GM23248 (cell line): Measurements from ENCODE around the gene MCF2L. TPM values are rescaled to one million over a fixed set of nuclear protein-coding genes. Genes with fewer than 3 reads are reported as not detected.
"Not testable (repeated sequence)": the region's sequence is repeated elsewhere in the genome, so short reads cannot be mapped to it uniquely, and the experiment has no call there.

Experiments
- DNase-seq: peaks from one replicate; pipeline ENCODE4 v3.0.0-alpha.2; 2015
- H2AFZ ChIP-seq: fragments of 200-600 bp; sonication (generic); 2 replicates; pipeline ENCODE4 v1.6.1; 2016; ENCODE audit warnings: antibody characterized with exemption
- H3F3A ChIP-seq: fragments of 200-600 bp; sonication (generic); 2 replicates; pipeline ENCODE4 v1.6.1; 2016; ENCODE audit warnings: mild to moderate bottlenecking, antibody characterized with exemption, mixed run types; ENCODE audit not compliant: insufficient read depth
- H3K27ac ChIP-seq: fragments of 200-600 bp; sonication (generic); 2 replicates; pipeline ENCODE4 v1.5.1; 2016; ENCODE audit warnings: mild to moderate bottlenecking
- H3K27me3 ChIP-seq: fragments of 200-600 bp; sonication (generic); replicated peaks from 2 replicates; pipeline ENCODE4 v1.6.1; 2016; ENCODE audit warnings: mild to moderate bottlenecking; ENCODE audit not compliant: insufficient read depth
- H3K36me3 ChIP-seq: fragments of 200-600 bp; sonication (generic); 2 replicates; pipeline ENCODE4 v1.6.1; 2016; ENCODE audit warnings: low read depth, mild to moderate bottlenecking
- H3K4me1 ChIP-seq: fragments of 200-600 bp; sonication (generic); 2 replicates; pipeline ENCODE4 v1.6.1; 2016; ENCODE audit warnings: mild to moderate bottlenecking; ENCODE audit not compliant: insufficient read depth
- H3K4me2 ChIP-seq: fragments of 200-600 bp; sonication (generic); one replicate; pipeline ENCODE4 v1.6.1; 2016; ENCODE audit warnings: mild to moderate bottlenecking; ENCODE audit not compliant: unreplicated experiment
- H3K4me3 ChIP-seq: fragments of 200-600 bp; sonication (generic); 2 replicates; pipeline ENCODE4 v1.5.1; 2016; ENCODE audit warnings: mild to moderate bottlenecking
- H3K79me2 ChIP-seq: fragments of 200-600 bp; sonication (generic); 2 replicates; pipeline ENCODE4 v1.6.1; 2016; ENCODE audit warnings: mild to moderate bottlenecking; ENCODE audit not compliant: insufficient read depth
- H3K9ac ChIP-seq: fragments of 200-600 bp; sonication (generic); 2 replicates; pipeline ENCODE4 v1.6.1; 2016; ENCODE audit warnings: mild to moderate bottlenecking
- H3K9me2 ChIP-seq: fragments of 200-600 bp; sonication (generic); 2 replicates; pipeline ENCODE4 v1.6.1; 2016; ENCODE audit warnings: mixed run types, mild to moderate bottlenecking, moderate library complexity; ENCODE audit not compliant: insufficient read depth
- H3K9me3 ChIP-seq: fragments of 200-600 bp; sonication (generic); one replicate; pipeline ENCODE4 v1.6.1; 2017; ENCODE audit warnings: low read depth
- H4K20me1 ChIP-seq: fragments of 200-600 bp; sonication (generic); 2 replicates; pipeline ENCODE4 v1.6.0; 2016; ENCODE audit not compliant: insufficient read depth
- EZH2 ChIP-seq: fragments of 200-600 bp; sonication (generic); IDR thresholded peaks from 2 replicates; pipeline ENCODE4 v1.6.1; 2018; ENCODE audit warnings: antibody characterized with exemption, mild to moderate bottlenecking; ENCODE audit not compliant: insufficient read depth, poor library complexity, severe bottlenecking
- EZH2phosphoT487 ChIP-seq: fragments of 200-600 bp; sonication (generic); IDR thresholded peaks from 2 replicates; pipeline ENCODE4 v1.6.1; 2018; ENCODE audit warnings: antibody characterized with exemption, moderate library complexity, mild to moderate bottlenecking, low read depth; ENCODE audit not compliant: insufficient read depth
- WGBS, 2 experiments: methylation state at CpG; one replicate each; pipeline ENCODE4 v1.1.6; 2015 to 2017; ENCODE audit warnings: low lambda C conversion rate in 2 of 2, low coverage in 1 of 2; ENCODE audit errors: missing lambda C conversion rate in 2 of 2; 5-methylcytosine and 5-hydroxymethylcytosine counted together
- in situ Hi-C: fragments of 300-500 bp; cut with MboI; formaldehyde crosslinking; loops from 2 replicates; pipeline ENCODE4 v1.15.0; 2020
- polyA plus RNA-seq: library from polyadenylated mRNA; unstranded; fragments of >200 nt; fragmentation: Nextera tagmentation; extraction: Ambion mirVana; gene quantifications from 2 replicates; pipeline ENCODE4 v1.2.1, GENCODE V29; 2016
- total RNA-seq: library from RNA; depleted of rRNA; stranded (reverse); fragments of >200 nt; shearing (Covaris generic); gene quantifications from 2 replicates; pipeline ENCODE4 v1.2.3, GENCODE V29; 2014

Gene MCF2L
- total and polyA plus RNA-seq, 2 experiments from 2014 or later: not detected

GRCh38 chr13:113105032-113105920 is 136.3 kb downstream of the MCF2L start, which contains the start of gene F7:
F7 (plus strand) TSS chr13:113105791; CDS start chr13:113105842, 51 bp downstream.
- no peak for TF ChIP-seq EZH2
- TF ChIP-seq EZH2phosphoT487: no peak
- H3K9me3 ChIP-seq: no peaks in the 10 kb centered on the region
- H3K4me1 ChIP-seq: no peaks in the 10 kb centered on the region
- no peak within 1 kb of the TSS for H3K27ac ChIP-seq
- DNase-seq: no peak
- no peaks in the 10 kb centered on the region for H3F3A ChIP-seq
- H3K9ac ChIP-seq: no peak within 1 kb of the TSS
- 68 to 69% methylated on average over 17 of the region's 17 CpGs for WGBS, 2 experiments
- no peak within 1 kb of the TSS for H2AFZ ChIP-seq
- no peaks in the 10 kb centered on the region for H3K9me2 ChIP-seq
- no peaks in the 10 kb centered on the region for H3K36me3 ChIP-seq
- no peak within 1 kb of the TSS for H3K4me2 ChIP-seq
- peaks cover 1% of the 10 kb centered on the region for H3K27me3 ChIP-seq
- in situ Hi-C loops: no loop called here
- no peaks in the 10 kb centered on the region for H3K79me2 ChIP-seq
- H4K20me1 ChIP-seq: no peaks in the 10 kb centered on the region
- no peak within 1 kb of the TSS for H3K4me3 ChIP-seq

- Histone ChIP-seq H2AFZ (no peak overlapping the region), H3F3A (no peaks in the 10 kb centered on the region), H3K9ac (no peak overlapping the region), H3K27me3 (peaks cover 7% of the 10 kb centered on the region; the same call in 1 of the 2 replicates), H4K20me1 (no peaks in the 10 kb centered on the region), H3K9me2 (no peaks in the 10 kb centered on the region), H3K36me3 (no peaks in the 10 kb centered on the region), H3K9me3 (no peaks in the 10 kb centered on the region), H3K4me1 (no peaks in the 10 kb centered on the region), H3K4me2 (no peak overlapping the region), H3K4me3 (no peak overlapping the region), H3K79me2 (no peaks in the 10 kb centered on the region), H3K27ac (no peak overlapping the region)
- WGBS, 2 experiments: 51 to 59% methylated on average over 8 to 16 of the region's 16 CpGs
- DNase-seq: no peak
- no peak for TF ChIP-seq EZH2
- no peak for TF ChIP-seq EZH2phosphoT487
- in situ Hi-C loops: no loop called here
Observed at GRCh38 chr13:113105921-113106452, 137.0 kb downstream of the MCF2L start.

GRCh38 chr13:113106711-113107351 is 137.8 kb downstream of the MCF2L start:
- H3K4me1 ChIP-seq: no peaks in the 10 kb centered on the region
- H3F3A ChIP-seq: no peaks in the 10 kb centered on the region
- in situ Hi-C loops: no loop called here
- no peak overlapping the region for H3K4me2 ChIP-seq
- no peaks in the 10 kb centered on the region for H4K20me1 ChIP-seq
- WGBS, 2 experiments: 57 to 72% methylated on average over 12 to 24 of the region's 25 CpGs
- no peaks in the 10 kb centered on the region for H3K79me2 ChIP-seq
- H3K36me3 ChIP-seq: no peaks in the 10 kb centered on the region
- no peak overlapping the region for H3K27ac ChIP-seq
- TF ChIP-seq EZH2phosphoT487 (no peak), EZH2 (no peak)
- H3K27me3 ChIP-seq: peaks cover 9% of the 10 kb centered on the region; the same call in 1 of the 2 replicates
- H3K9me3 ChIP-seq: no peaks in the 10 kb centered on the region
- no peaks in the 10 kb centered on the region for H3K9me2 ChIP-seq
- no peak overlapping the region for H3K4me3 ChIP-seq
- H3K9ac ChIP-seq: no peak overlapping the region
- H2AFZ ChIP-seq: no peak overlapping the region
- DNase-seq: peak; percentile 27

GRCh38 chr13:113108521-113108920 is 139.5 kb downstream of the MCF2L start:
- 88% methylated on average over 27 of the region's 27 CpGs; no CpG with 5 or more reads in 1 of the 2 experiments for WGBS, 2 experiments
- H2AFZ ChIP-seq, H3K9me2 ChIP-seq, H3K9ac ChIP-seq, H4K20me1 ChIP-seq, H3K4me1 ChIP-seq, H3K79me2 ChIP-seq, H3K4me2 ChIP-seq, H3K27ac ChIP-seq, H3K9me3 ChIP-seq, in situ Hi-C loops, DNase-seq, H3F3A ChIP-seq, H3K27me3 ChIP-seq, H3K4me3 ChIP-seq, H3K36me3 ChIP-seq: not testable (repeated sequence)
